ENCODE measurements around the gene SLC6A3. TPM values are rescaled to one million over a fixed set of nuclear protein-coding genes. Genes with fewer than 3 reads are reported as not detected.

The SLC6A3 gene
- total and polyA plus RNA-seq, 10 donors = 0.02 to 0.27 (median 0.07) TPM; not detected in 4

DNA sequence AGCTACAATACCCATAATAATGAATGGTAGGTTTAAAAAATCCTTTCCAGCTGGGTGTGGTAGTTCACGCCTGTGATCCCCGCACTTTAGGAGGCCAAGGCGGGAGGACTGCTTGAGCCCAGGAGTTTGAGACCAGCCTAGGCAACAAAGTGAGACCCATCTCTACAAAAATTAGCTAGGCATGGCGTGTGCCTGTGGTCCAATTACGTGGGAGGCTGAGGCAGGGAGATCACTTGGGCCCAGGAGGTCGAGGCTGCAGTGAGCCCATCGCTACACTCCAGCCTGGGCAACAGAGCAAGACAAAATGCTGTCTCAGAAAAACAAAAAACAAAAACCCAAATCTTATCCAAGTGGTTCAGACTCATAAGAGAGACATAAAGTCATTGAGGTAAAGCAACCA is 33.8 kb upstream of the SLC6A3 start:
- H3K27me3 ChIP-seq (replicated peaks in 1 of 7) = no peaks in the 10 kb centered on the region
- peak overlapping the region; percentile 49 to 96 (median 84) for H3K27ac ChIP-seq
- intact Hi-C loops (cut with DNase I; ENCODE audit: low total_unique reads) = no loop called here
- H3K9me3 ChIP-seq = no peaks in the 10 kb centered on the region
- DNase-seq = peak; percentile 63
- peak overlapping the region in 1 of 8 donors; percentile 58 for H3K4me3 ChIP-seq
- WGBS, 5 donors = 84 to 95% (median 91%) methylated on average over 7 of the region's 7 CpGs
- H3K36me3 ChIP-seq = peaks cover 2 to 89% (median 61%) of the 10 kb centered on the region in 6 donors
- TF ChIP-seq, protein P1, sequence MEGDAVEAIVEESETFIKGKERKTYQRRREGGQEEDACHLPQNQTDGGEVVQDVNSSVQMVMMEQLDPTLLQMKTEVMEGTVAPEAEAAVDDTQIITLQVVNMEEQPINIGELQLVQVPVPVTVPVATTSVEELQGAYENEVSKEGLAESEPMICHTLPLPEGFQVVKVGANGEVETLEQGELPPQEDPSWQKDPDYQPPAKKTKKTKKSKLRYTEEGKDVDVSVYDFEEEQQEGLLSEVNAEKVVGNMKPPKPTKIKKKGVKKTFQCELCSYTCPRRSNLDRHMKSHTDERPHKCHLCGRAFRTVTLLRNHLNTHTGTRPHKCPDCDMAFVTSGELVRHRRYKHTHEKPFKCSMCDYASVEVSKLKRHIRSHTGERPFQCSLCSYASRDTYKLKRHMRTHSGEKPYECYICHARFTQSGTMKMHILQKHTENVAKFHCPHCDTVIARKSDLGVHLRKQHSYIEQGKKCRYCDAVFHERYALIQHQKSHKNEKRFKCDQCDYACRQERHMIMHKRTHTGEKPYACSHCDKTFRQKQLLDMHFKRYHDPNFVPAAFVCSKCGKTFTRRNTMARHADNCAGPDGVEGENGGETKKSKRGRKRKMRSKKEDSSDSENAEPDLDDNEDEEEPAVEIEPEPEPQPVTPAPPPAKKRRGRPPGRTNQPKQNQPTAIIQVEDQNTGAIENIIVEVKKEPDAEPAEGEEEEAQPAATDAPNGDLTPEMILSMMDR (IDR thresholded peaks at IDR 0.05 in 8 of 11, conservative IDR thresholded peaks at IDR 0.05 in 3 of 11) = no peak
- no peak for TF ChIP-seq POLR2A (IDR thresholded peaks at IDR 0.05)
- no peak for TF ChIP-seq POLR2AphosphoS5 (IDR thresholded peaks at IDR 0.05)
- peaks cover 17 to 81% (median 59%) of the 10 kb centered on the region in 6 donors for H3K4me1 ChIP-seq

- peak overlapping the region in 1 of 8 donors; percentile 58 for H3K4me3 ChIP-seq
- no peak for TF ChIP-seq POLR2A (IDR thresholded peaks at IDR 0.05)
- TF ChIP-seq POLR2AphosphoS5 (IDR thresholded peaks at IDR 0.05) = peak; percentile 51 to 59 (median 55)
- H3K27ac ChIP-seq = peak overlapping the region; percentile 49 to 96 (median 84)
- no peaks in the 10 kb centered on the region for H3K27me3 ChIP-seq (replicated peaks in 1 of 7)
- H3K36me3 ChIP-seq = peaks cover 2 to 89% (median 61%) of the 10 kb centered on the region in 6 donors
- intact Hi-C loops (cut with DNase I; ENCODE audit: low total_unique reads) = no loop called here
- H3K9me3 ChIP-seq = no peaks in the 10 kb centered on the region
- DNase-seq = peak; percentile 79
- WGBS, 5 donors = 75 to 93% (median 85%) methylated on average over 13 of the region's 13 CpGs
- H3K4me1 ChIP-seq = peaks cover 17 to 74% (median 54%) of the 10 kb centered on the region in 6 donors
Observed at GRCh38 chr5:1478271-1479035, 33.2 kb upstream of the SLC6A3 start.

GRCh38 chr5:1477341-1477740 is 32.1 kb upstream of the SLC6A3 start:
- H3K4me3 ChIP-seq = peak overlapping the region in 1 of 8 donors; percentile 58
- H3K27me3 ChIP-seq (replicated peaks in 1 of 7) = no peaks in the 10 kb centered on the region
- no peaks in the 10 kb centered on the region for H3K9me3 ChIP-seq
- TF ChIP-seq POLR2A (IDR thresholded peaks at IDR 0.05) (no peak), POLR2AphosphoS5 (IDR thresholded peaks at IDR 0.05) (peak in 2 of 3 donors; percentile 68 to 82)
- TF ChIP-seq, protein P1 (IDR thresholded peaks at IDR 0.05 in 8 of 11, conservative IDR thresholded peaks at IDR 0.05 in 3 of 11) = no peak
- peaks cover 2 to 92% (median 65%) of the 10 kb centered on the region in 6 donors for H3K36me3 ChIP-seq
- peak overlapping the region in 7 of 8 donors; percentile 80 to 96 (median 84) for H3K27ac ChIP-seq
- intact Hi-C loops (cut with DNase I; ENCODE audit: low total_unique reads) = no loop called here
- peak; percentile 92 for DNase-seq
- 43 to 78% (median 68%) methylated on average over 15 to 16 of the region's 16 CpGs for WGBS, 5 donors
- peaks cover 17 to 66% (median 45%) of the 10 kb centered on the region in 6 donors for H3K4me1 ChIP-seq

DNA sequence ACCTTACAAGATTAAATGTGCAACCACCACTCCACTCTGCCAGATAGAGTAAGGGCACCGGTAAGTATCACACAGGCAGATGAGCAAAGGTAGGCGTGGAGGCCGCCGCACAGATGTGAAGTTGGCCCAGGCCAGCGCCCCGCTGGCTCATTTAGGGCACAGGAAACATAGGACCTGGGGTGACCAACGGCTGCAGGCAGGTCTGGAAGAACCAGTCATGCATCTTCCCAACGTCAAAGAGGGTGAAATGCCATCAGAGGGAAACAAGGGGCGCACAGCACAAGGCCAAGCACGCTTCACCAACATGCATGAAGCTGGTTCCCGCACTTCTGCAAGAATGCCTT is 31.7 kb upstream of the SLC6A3 start:
- Histone ChIP-seq H3K27ac (peak overlapping the region in 7 of 8 donors; percentile 80 to 96 (median 84)), H3K4me3 (peak overlapping the region in 1 of 8 donors; percentile 58), H3K9me3 (no peaks in the 10 kb centered on the region), H3K4me1 (peaks cover 17 to 63% (median 42%) of the 10 kb centered on the region in 6 donors), H3K27me3 (replicated peaks in 1 of 7) (no peaks in the 10 kb centered on the region), H3K36me3 (peaks cover 2 to 95% (median 69%) of the 10 kb centered on the region in 6 donors)
- no peak for TF ChIP-seq POLR2A (IDR thresholded peaks at IDR 0.05)
- TF ChIP-seq, protein P1 (IDR thresholded peaks at IDR 0.05 in 8 of 11, conservative IDR thresholded peaks at IDR 0.05 in 3 of 11) = no peak
- peak in 1 of 3 donors; percentile 34 for TF ChIP-seq POLR2AphosphoS5 (IDR thresholded peaks at IDR 0.05)
- WGBS, 5 donors = 82 to 95% (median 87%) methylated on average over 11 of the region's 11 CpGs
- intact Hi-C loops (cut with DNase I; ENCODE audit: low total_unique reads) = no loop called here
- peak; percentile 78 for DNase-seq

Data from spleen (tissue), 11 donors.